HK-2 (cell line): ENCODE data around the gene STK39.

Source experiments
- DNase-seq: peaks from one replicate; pipeline ENCODE4 v3.0.0-alpha.2; 2018; ENCODE audit not compliant: unreplicated experiment

The STK39 gene

DNA sequence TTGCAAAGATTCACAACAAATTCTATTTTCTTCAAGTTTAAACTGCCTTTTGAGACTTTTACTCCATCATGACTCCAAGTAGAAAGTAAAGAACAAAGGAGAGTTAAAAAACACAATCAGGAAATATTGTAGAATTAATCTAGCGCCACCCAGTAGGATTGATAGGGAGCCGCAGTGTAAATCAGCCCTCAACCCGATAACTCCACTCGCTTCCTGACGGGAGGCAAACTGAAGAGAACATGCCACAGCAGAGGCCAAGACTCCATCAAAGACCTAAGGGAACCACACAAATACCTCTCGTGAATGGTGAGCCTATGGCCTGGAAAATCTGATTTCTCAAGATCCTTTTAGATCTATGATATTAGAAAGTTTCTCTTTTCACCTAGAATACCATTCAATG is 319.0 kb downstream of the STK39 start:
- DNase-seq: no peak

DNA sequence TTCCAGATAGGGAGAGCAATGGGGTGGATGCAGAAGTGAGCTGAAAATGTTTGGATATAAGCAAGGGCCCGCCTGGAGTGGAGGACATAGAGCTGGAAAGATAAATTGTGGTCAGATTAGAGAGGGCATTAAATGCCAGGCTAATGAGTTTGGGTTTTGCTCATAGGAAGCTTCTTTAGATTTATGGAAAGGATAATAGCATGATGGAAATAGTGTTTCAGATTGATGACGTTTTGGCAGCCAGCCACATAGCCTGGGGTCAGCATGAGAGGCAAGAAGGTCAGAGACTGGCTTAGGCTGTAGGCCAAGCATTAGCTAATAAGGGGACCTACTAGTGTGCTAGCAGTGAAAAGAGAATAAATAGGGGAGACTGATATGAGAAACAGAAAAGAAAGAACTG is 321.6 kb downstream of the STK39 start:
- no peak for DNase-seq

GRCh38 chr2:167924556-167924955 is 322.8 kb downstream of the STK39 start:
- no peak for DNase-seq

- no peak for DNase-seq
Observed at GRCh38 chr2:167916756-167917155, 330.6 kb downstream of the STK39 start.

DNA sequence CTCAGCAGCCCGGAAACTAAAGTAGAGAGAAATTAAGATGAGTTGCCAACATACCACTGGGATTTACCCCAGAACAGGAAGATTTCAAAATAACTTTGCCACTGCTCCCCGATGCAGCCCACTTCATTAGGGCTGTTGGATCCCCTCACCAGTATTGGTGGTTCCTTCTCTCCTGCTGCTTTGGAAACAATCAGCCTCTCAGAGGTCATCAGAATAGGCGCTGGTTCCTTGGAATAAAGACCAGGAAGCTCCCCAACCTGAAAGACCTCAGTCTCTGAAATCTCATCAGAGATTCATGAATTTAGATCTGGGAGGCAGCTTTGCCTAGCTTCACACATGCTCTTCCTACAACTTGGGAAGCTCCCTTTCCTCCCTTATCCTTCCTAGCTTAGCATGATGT is 332.4 kb downstream of the STK39 start:
- DNase-seq: no peak

DNA sequence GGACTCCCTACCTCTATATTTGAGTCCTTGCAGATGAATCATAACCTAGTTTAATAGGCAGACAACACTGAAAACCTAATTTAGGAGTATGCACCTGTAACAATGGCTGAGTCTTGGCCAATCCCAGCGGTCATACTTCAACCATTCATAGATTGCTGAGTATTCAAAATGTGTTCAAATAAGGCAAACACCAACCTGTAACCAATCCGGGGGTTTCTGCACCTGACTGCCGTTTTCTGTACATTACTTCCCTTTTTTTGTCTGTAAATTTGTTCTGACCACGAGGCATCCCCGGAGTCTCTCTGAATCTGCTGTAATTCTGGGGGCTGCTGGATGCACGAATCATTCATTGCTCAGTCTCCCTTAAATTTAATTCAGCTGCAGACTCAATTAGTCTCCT is 338.6 kb downstream of the STK39 start:
- DNase-seq: no peak

- no peak for DNase-seq
Observed at GRCh38 chr2:167905668-167906067, 341.7 kb downstream of the STK39 start.
